Epidermal melanocyte (primary cell): ENCODE measurements around the gene NDUFV3.
"Not testable (repeated sequence)": the region's sequence is repeated elsewhere in the genome, so short reads cannot be mapped to it uniquely, and the experiment has no call there.

Source experiments
- DNase-seq: peaks from one replicate; pipeline ENCODE4 v3.0.0; 2011; ENCODE audit warnings: low spot score; ENCODE audit not compliant: insufficient read length

NDUFV3 gene

DNA sequence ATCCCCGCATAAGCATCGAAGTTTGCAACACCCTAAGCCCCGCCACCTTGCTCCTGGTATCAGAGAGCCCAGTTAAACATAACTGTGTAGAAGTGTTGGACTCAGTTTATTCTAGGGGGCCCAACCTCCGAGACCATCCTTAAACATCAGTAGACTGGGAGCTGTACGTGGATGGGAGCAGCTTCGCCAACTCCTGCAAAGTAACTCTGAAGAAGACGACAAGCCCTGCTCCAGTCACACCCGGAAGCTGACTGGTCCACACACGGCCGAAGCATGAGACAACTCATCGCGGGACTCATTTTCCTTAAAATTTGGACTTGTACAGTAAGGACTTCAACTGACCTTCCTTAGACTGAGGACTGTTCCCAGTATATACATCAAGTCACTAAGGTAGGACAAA, 40.9 kb downstream of the NDUFV3 start:
- DNase-seq: not testable (repeated sequence)

- not testable (repeated sequence) for DNase-seq
Measured at GRCh38 chr21:42936360-42936759, 43.3 kb downstream of the NDUFV3 start.

- DNase-seq: not testable (repeated sequence)
Measured at GRCh38 chr21:42937034-42937940, 44.2 kb downstream of the NDUFV3 start.

DNA sequence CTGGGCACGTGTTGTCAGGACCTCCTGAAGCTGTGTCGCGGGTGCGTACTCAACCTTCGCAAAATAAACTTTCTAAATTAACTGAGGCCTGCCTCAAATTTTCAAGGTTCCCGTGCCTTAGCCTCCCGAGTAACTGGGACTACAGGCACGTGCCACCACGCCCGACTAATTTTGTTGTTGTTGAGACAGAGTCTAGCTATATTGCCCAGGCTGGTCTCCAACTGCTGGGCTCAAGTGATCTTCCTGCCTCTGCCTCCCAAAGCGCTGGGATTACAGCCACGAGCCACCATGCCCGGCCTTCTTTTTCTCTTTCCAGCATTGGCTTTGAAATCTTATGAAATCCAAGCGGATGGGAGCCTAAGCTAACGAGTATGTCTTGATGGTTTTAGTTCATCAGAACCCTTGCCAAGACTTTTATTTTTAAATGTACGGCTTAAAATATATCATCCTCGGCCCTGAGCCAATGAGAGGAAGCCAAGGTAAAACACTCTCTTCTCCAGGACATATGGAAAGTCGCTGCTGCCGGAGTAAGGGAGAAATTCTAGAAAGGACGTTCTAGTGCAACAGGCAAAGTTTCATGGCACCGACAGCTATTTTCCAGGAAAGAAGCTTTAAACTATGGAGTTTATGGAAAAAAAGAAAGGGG, 45.0 kb downstream of the NDUFV3 start:
- DNase-seq: no peak

GRCh38 chr21:42938606-42938995, 45.5 kb downstream of the NDUFV3 start:
- DNase-seq: not testable (repeated sequence)

DNA sequence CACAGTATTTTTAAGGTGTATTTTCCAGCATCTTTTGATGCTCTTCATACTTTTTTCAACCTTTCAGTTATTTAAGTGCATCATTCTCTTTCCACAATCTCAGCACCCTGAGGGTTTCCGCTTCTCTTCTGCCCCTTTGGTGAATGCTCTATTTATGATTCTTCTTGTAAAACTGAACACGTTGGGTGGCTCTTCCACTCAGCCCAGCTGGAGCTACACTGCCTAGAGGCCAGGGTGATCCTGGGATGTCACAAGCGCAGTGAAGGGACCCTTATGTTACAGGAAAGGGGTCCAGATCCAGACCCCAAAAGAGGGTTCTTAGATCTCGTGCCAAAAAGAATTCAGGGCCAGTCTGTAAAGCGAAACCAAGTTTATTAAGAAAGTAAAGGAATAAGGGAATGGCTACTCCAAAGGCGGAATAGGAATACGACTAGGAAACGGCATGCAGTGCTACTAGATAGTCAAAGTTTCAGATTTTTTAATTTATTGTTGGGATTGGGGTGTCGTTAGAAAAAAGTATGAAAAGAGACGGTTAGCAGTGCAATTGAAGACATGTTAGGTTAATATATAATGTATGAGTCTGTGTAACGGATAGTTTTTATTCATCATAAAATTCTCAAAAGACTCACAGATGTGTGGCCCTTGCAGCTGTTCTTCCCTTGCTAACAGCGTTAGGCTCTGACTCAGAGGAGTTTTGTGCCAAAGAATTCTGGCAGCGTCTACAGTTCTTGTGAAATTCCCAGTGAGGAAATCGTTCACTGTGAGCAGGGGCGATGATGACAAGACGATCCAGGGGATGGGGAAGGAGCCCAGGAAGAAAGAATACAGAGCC, 46.7 kb downstream of the NDUFV3 start:
- peak; percentile 80 for DNase-seq

DNA sequence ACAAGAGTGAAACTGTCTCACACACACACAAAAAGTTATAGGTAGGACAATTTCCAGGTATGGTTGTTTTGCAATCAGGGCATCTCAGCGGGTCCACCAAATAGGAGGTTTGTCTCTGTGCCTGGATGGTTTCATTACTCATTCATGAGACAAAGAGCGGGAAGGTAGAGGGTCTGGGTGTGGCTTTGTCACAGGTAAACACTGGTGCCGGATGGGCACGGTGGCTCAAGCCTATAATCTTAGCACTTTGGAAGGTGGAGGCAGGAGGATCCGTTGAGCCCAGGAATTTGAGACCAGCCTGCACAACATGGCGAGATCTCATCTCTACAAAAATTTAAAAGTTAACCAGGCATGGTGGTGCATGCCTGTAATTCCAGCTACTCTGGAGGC, 48.6 kb downstream of the NDUFV3 start:
- DNase-seq: no peak

- DNase-seq: no peak
Measured at GRCh38 chr21:42942244-42942643, 49.1 kb downstream of the NDUFV3 start.

- DNase-seq: not testable (repeated sequence)
Measured at GRCh38 chr21:42949094-42949755, 56.1 kb downstream of the NDUFV3 start.

DNA sequence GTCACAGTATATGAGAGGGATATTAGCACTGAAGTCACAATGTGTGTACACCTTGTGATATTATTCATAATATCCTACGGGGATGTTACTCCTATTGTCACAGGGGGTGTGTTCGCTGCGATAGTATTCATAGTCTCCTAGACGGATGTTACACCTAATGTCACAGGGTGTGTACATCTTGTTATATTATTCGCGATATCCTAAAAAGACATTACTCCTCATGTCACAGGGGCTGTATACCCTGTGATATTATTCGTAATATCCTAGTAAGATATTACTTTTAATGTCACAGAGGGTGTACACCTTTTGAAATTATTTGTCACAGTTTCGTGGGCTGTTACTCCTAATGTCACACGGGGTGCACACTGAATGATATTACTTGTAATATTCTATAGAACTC, 58.1 kb downstream of the NDUFV3 start:
- DNase-seq: not testable (repeated sequence)

GRCh38 chr21:42956824-42957630, 63.9 kb downstream of the NDUFV3 start:
- DNase-seq: no peak

GRCh38 chr21:42958122-42958521, 65.0 kb downstream of the NDUFV3 start:
- DNase-seq: not testable (repeated sequence)

DNA sequence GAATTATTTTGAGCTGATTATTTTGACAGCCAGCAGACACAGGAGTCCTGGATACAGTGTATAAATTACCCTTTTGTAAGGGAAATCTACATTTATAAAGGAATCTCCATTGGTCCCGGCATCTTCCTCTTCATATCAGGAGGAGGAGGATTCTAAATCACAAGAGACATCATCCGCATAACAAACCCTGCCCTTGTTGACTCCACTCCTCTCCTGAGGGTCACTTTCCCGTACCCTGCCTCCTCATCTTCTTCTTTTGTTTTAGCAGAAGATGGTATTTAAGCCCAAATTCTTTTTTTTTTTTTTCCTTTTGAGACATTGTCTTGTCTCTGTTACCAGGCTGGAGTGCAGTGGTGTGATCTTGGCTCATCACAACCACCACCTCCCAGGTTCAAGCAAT, 66.6 kb downstream of the NDUFV3 start:
- DNase-seq: no peak

DNA sequence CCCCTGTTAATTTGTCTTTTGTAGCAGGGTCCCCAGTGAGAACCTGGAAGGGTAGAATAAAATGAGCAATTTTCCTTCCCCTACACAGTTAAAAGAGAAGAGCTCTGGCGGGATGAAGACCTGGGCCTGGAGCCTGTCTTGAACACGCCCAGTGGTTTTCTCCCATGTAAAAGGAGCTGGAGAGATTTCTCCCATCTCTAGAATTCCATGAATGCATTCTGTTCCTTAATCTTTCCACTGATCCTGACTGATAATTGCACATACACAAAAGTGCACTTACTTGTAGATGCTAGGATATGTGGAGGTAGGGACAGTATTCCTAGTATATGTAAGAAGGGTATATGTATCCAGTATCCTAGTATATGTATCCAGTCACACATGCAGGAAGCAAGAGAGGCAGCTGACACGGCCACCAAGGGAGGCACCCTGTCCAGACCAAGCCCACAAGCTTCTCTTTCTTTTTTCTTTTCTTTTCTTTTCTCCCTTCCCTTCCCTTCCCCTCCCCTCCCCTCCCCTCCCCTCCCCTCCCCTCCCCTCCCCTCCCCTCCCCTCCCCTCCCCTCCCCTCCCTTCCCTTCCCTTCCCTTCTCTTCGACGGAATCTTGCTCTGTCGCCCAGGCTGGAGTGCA, 69.4 kb downstream of the NDUFV3 start:
- DNase-seq: no peak
